ENCODE results near the gene SLC38A11. TPM values are rescaled to one million over a fixed set of nuclear protein-coding genes. Genes with fewer than 3 reads are reported as not detected.

Gene SLC38A11
- total and polyA plus RNA-seq, 2 of the 8 experiments (the other 6 are each of a cell fraction or from before 2014, with no cell fraction given), result not detected

DNA sequence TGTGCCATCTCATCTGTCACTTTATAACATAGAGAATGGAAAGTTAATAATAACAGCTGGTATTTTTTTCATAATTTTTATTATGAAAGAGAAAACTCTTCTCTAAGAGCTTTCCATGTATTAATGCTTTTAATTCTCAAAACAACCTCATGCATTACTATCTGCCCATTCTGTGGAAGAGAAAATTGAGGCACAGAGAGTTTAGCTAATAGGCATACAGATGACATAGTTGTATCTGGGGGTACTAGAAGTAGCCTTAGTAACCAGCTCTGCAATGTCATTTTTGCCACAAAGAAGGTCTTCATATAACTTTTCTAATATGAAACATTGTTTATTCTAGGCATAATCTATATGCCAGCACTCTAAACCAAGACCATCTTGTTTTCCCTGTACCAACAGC lies 77.4 kb downstream of the SLC38A11 start:
- Histone ChIP-seq H3K9ac (replicated peaks in 1 of 4; ENCODE audit: extremely low read depth in 1 of 4, low read depth in 3 of 4, low read length in 3 of 4) (no peak overlapping the region), H4K91ac (replicated peaks; ENCODE audit: insufficient read length, low read length) (no peak overlapping the region), H2BK12ac (ENCODE audit: low read depth, low read length) (no peak overlapping the region), H2BK15ac (ENCODE audit: low read length) (no peak overlapping the region), H2BK20ac (ENCODE audit: low read length) (no peak overlapping the region), H2BK120ac (replicated peaks; ENCODE audit: low read depth, low read length) (no peak overlapping the region), H3K18ac (ENCODE audit: extremely low read depth, low read length) (no peak overlapping the region), H4K5ac (ENCODE audit: insufficient read length, low read depth, low read length) (no peak overlapping the region), H3K79me1 (ENCODE audit: low read depth, low read length) (no peaks in the 10 kb centered on the region), H4K8ac (ENCODE audit: extremely low read depth, insufficient read depth, low read length) (no peak overlapping the region), H3K23me2 (ENCODE audit: low read depth, low read length) (no peaks in the 10 kb centered on the region), H3K27me3 (replicated peaks in 1 of 4; ENCODE audit: control insufficient read depth in 3 of 4, extremely low read depth in 1 of 4, insufficient read depth in 3 of 4, low read length in 3 of 4) (no peaks in the 10 kb centered on the region), H3K4me3 (ENCODE audit: extremely low read depth in 1 of 4, insufficient read depth in 2 of 4, low read depth in 3 of 4, low read length in 4 of 4) (no peak overlapping the region), H3K4ac (replicated peaks; ENCODE audit: insufficient read length, low read depth, low read length) (no peak overlapping the region), H3K23ac (ENCODE audit: insufficient read length) (no peak overlapping the region), H4K20me1 (replicated peaks in 1 of 2; ENCODE audit: control insufficient read depth in 1 of 2, insufficient read depth in 2 of 2, low read length in 2 of 2) (no peaks in the 10 kb centered on the region), H3K36me3 (ENCODE audit: control insufficient read depth in 2 of 4, insufficient read depth in 4 of 4, low read length in 3 of 4) (no peaks in the 10 kb centered on the region), H2AFZ (ENCODE audit: low read length) (no peak overlapping the region), H3K4me2 (ENCODE audit: insufficient read depth in 1 of 2, low read depth in 2 of 2, low read length in 2 of 2) (no peak overlapping the region), H2AK5ac (ENCODE audit: low read depth, low read length) (no peak overlapping the region), H3K9me3 (ENCODE audit: insufficient read depth in 2 of 2, low read depth in 1 of 2, low read length in 1 of 2) (no peaks in the 10 kb centered on the region), H3K27ac (ENCODE audit: low read depth, low read length) (no peak overlapping the region), H2BK5ac (ENCODE audit: low read depth, low read length) (no peak overlapping the region), H3K14ac (ENCODE audit: insufficient read length) (no peak overlapping the region), H3K56ac (replicated peaks; ENCODE audit: insufficient read length, low read depth, low read length) (no peak overlapping the region), H3K4me1 (replicated peaks in 1 of 4; ENCODE audit: control insufficient read depth in 3 of 4, insufficient read depth in 4 of 4, low read length in 3 of 4) (peaks cover 0 to 6% (median 1%) of the 10 kb centered on the region in 4 experiments; a peak in 1 of 7 replicates), H3K79me2 (ENCODE audit: control insufficient read depth in 1 of 2, insufficient read depth in 2 of 2, low read length in 2 of 2) (no peaks in the 10 kb centered on the region)
- POLR2A ChIA-PET (ENCODE audit: partially characterized antibody), result no interaction called here
- CTCF ChIA-PET (ENCODE audit: partially characterized antibody), result interaction anchor here (1.0 kb wide), 1 partner anchor 12 kb away, joined by 3 read pairs; no protein-coding TSS in a partner anchor
- FAIRE-seq (no peak), DNase-seq (ENCODE audit: low read depth in 1 of 2, low spot score in 2 of 2) (no peak)
- no peak for TF ChIP-seq SIN3A (conservative IDR thresholded peaks at IDR 0.05 in 1 of 2, IDR thresholded peaks at IDR 0.05 in 1 of 2; ENCODE audit: low read depth in 1 of 2, low read length in 2 of 2)
- no peak for TF ChIP-seq YY1 (IDR thresholded peaks at IDR 0.05; ENCODE audit: low read depth, low read length)
- TF ChIP-seq BCL11A (IDR thresholded peaks at IDR 0.05; ENCODE audit: low read depth in 2 of 2, low read length in 2 of 2), result no peak
- no peak for TF ChIP-seq KDM5A (IDR thresholded peaks at IDR 0.05; ENCODE audit: low read length)
- TF ChIP-seq CBX8 (IDR thresholded peaks at IDR 0.05; ENCODE audit: borderline replicate concordance, low read depth, low read length), result no peak
- TF ChIP-seq SRF (IDR thresholded peaks at IDR 0.05; ENCODE audit: low read depth, low read length), result no peak
- TF ChIP-seq EP300 (IDR thresholded peaks at IDR 0.05; ENCODE audit: borderline replicate concordance in 1 of 2, low read depth in 2 of 2, low read length in 2 of 2), result no peak

Measured in H1 (cell line).